Caco-2 (cell line): ENCODE results near the gene MAP4K4. TPM values are rescaled to one million over a fixed set of nuclear protein-coding genes. Genes with fewer than 3 reads are reported as not detected.

ENCODE experiments used
- BruUV-seq: library from RNA; stranded (reverse); fragments of 400-500 nt; replicated peaks from 2 replicates; lab custom pipeline; 2021; lab: Mats Ljungman, UMichigan
- CTCF ChIA-PET: fragments of 300-600 bp; sonication (Branson Sonifier 250); formaldehyde crosslinking; loops from one replicate; lab custom pipeline; 2022; ENCODE audit warnings: antibody characterized with exemption; lab: Charles Lee
- POLR2A ChIA-PET: fragments of 300-600 bp; sonication (Branson Sonifier 250); formaldehyde crosslinking; loops from one replicate; lab custom pipeline; 2022; ENCODE audit warnings: antibody characterized with exemption; lab: Charles Lee
- DNase-seq, 2 experiments: peaks; one replicate each; pipeline versions ENCODE4 v3.0.0 to v3.0.0-alpha.2; 2020 to 2022
- H3K27me3 ChIP-seq: replicated peaks from 2 replicates; pipeline ENCODE4 v1.6.0; 2011; ENCODE audit warnings: low read length; ENCODE audit not compliant: control insufficient read depth, insufficient read depth
- H3K36me3 ChIP-seq: 2 replicates; pipeline ENCODE4 v1.5.1; 2011; ENCODE audit warnings: low read length; ENCODE audit not compliant: control insufficient read depth, insufficient read depth
- H3K4me1 ChIP-seq: fragments of 250-450 bp; sonication (Bioruptor Pico); 2 replicates; pipeline ENCODE4 v1.5.1; 2020; ENCODE audit warnings: mild to moderate bottlenecking
- H3K4me3 ChIP-seq: 2 replicates; pipeline ENCODE4 v1.5.1; 2011; ENCODE audit warnings: low read depth, mild to moderate bottlenecking, control low read depth, low read length
- H3K9me3 ChIP-seq: fragments of 250-450 bp; sonication (Bioruptor Pico); 2 replicates; pipeline ENCODE4 v1.5.1; 2020; ENCODE audit warnings: mild to moderate bottlenecking, moderate library complexity
- H3K27ac Mint-ChIP-seq: one replicate; pipeline ENCODE4 v1.8.0; 2022; ENCODE audit warnings: mixed read lengths; ENCODE audit not compliant: unreplicated experiment
- H3K27me3 Mint-ChIP-seq: one replicate; pipeline ENCODE4 v1.8.0; 2022; ENCODE audit warnings: mixed read lengths; ENCODE audit not compliant: insufficient read depth, unreplicated experiment
- H3K36me3 Mint-ChIP-seq: one replicate; pipeline ENCODE4 v1.8.0; 2022; ENCODE audit warnings: mild to moderate bottlenecking, mixed read lengths; ENCODE audit not compliant: insufficient read depth, unreplicated experiment
- H3K4me1 Mint-ChIP-seq: one replicate; pipeline ENCODE4 v1.8.0; 2022; ENCODE audit warnings: low read depth, mixed read lengths; ENCODE audit not compliant: unreplicated experiment
- H3K4me3 Mint-ChIP-seq: one replicate; pipeline ENCODE4 v1.8.0; 2022; ENCODE audit warnings: mild to moderate bottlenecking, moderate library complexity, mixed read lengths; ENCODE audit not compliant: unreplicated experiment
- H3K9me3 Mint-ChIP-seq: one replicate; pipeline ENCODE4 v1.8.0; 2022; ENCODE audit warnings: mixed read lengths; ENCODE audit not compliant: unreplicated experiment
- CTCF ChIP-seq, 2 experiments: fragments of 200-600 bp in 1 of 2; IDR thresholded peaks; 1 replicate in 1 of 2; 2 replicates in 1 of 2; pipeline versions ENCODE4 v1.5.1 to v1.8.0; 2011 to 2022; ENCODE audit warnings: antibody characterized with exemption in 1 of 2, control low read depth in 1 of 2, inconsistent platforms in 1 of 2, low read depth in 1 of 2, low read length in 1 of 2, mild to moderate bottlenecking in 1 of 2, moderate library complexity in 1 of 2; ENCODE audit not compliant: insufficient read depth in 1 of 2, severe bottlenecking in 1 of 2, unreplicated experiment in 1 of 2
- intact Hi-C: fragments of 100-400 bp; cut with micrococcal nuclease; formaldehyde crosslinking; loops from one replicate; pipeline ENCODE4 v1.10.0; 2022; ENCODE audit not compliant: unreplicated experiment
- total RNA-seq: library from RNA; stranded (reverse); gene quantifications from 2 replicates; pipeline ENCODE4 v1.2.3, GENCODE V29; 2022

Gene MAP4K4
- total RNA-seq, 1 experiment from 2014 or later: 257 TPM

GRCh38 chr2:101732199-101732598 lies 34.7 kb downstream of the MAP4K4 start:
- Mint-ChIP-seq H3K27ac (no peak overlapping the region), H3K4me3 (no peak overlapping the region), H3K9me3 (no peaks in the 10 kb centered on the region), H3K27me3 (no peaks in the 10 kb centered on the region), H3K4me1 (peaks cover 40% of the 10 kb centered on the region), H3K36me3 (peaks cover 50% of the 10 kb centered on the region)
- no TSS peak for BruUV-seq
- H3K9me3 ChIP-seq: no peaks in the 10 kb centered on the region
- POLR2A ChIA-PET: no interaction called here
- H3K36me3 ChIP-seq: no peaks in the 10 kb centered on the region
- intact Hi-C loops: no loop called here
- CTCF ChIA-PET: no interaction called here
- DNase-seq: no peak
- H3K4me3 ChIP-seq: no peak overlapping the region
- no peaks in the 10 kb centered on the region for H3K27me3 ChIP-seq
- H3K4me1 ChIP-seq: peaks cover 37% of the 10 kb centered on the region
- no peak for TF ChIP-seq CTCF (IDR thresholded peaks at IDR 0.05; ENCODE audit: insufficient read depth in 1 of 2, low read depth in 1 of 2, low read length in 1 of 2, severe bottlenecking in 1 of 2, unreplicated experiment in 1 of 2)

GRCh38 chr2:101732773-101733256 lies 35.3 kb downstream of the MAP4K4 start:
- Histone ChIP-seq H3K36me3 (no peaks in the 10 kb centered on the region), H3K27me3 (no peaks in the 10 kb centered on the region), H3K4me1 (peaks cover 41% of the 10 kb centered on the region), H3K4me3 (no peak overlapping the region), H3K9me3 (no peaks in the 10 kb centered on the region)
- Mint-ChIP-seq H3K4me3 (no peak overlapping the region), H3K9me3 (no peaks in the 10 kb centered on the region), H3K27ac (no peak overlapping the region), H3K27me3 (no peaks in the 10 kb centered on the region), H3K4me1 (peaks cover 40% of the 10 kb centered on the region), H3K36me3 (peaks cover 46% of the 10 kb centered on the region)
- intact Hi-C loops: no loop called here
- no peak for TF ChIP-seq CTCF (IDR thresholded peaks at IDR 0.05; ENCODE audit: insufficient read depth in 1 of 2, low read depth in 1 of 2, low read length in 1 of 2, severe bottlenecking in 1 of 2, unreplicated experiment in 1 of 2)
- DNase-seq: no peak
- POLR2A ChIA-PET: no interaction called here
- CTCF ChIA-PET: no interaction called here
- no TSS peak for BruUV-seq

- Mint-ChIP-seq H3K27me3 (no peaks in the 10 kb centered on the region), H3K9me3 (no peaks in the 10 kb centered on the region), H3K36me3 (peaks cover 41% of the 10 kb centered on the region), H3K4me1 (peaks cover 40% of the 10 kb centered on the region), H3K27ac (no peak overlapping the region), H3K4me3 (no peak overlapping the region)
- intact Hi-C loops: no loop called here
- no peak overlapping the region for H3K4me3 ChIP-seq
- POLR2A ChIA-PET: no interaction called here
- H3K9me3 ChIP-seq: no peaks in the 10 kb centered on the region
- CTCF ChIA-PET: no interaction called here
- BruUV-seq: no TSS peak
- DNase-seq: no peak
- H3K27me3 ChIP-seq: no peaks in the 10 kb centered on the region
- H3K4me1 ChIP-seq: peaks cover 45% of the 10 kb centered on the region
- no peak for TF ChIP-seq CTCF (IDR thresholded peaks at IDR 0.05; ENCODE audit: insufficient read depth in 1 of 2, low read depth in 1 of 2, low read length in 1 of 2, severe bottlenecking in 1 of 2, unreplicated experiment in 1 of 2)
- H3K36me3 ChIP-seq: no peaks in the 10 kb centered on the region
Observed at GRCh38 chr2:101733257-101733993, 35.9 kb downstream of the MAP4K4 start.
